Measurements from ENCODE around the gene EHBP1.

The EHBP1 gene

DNA sequence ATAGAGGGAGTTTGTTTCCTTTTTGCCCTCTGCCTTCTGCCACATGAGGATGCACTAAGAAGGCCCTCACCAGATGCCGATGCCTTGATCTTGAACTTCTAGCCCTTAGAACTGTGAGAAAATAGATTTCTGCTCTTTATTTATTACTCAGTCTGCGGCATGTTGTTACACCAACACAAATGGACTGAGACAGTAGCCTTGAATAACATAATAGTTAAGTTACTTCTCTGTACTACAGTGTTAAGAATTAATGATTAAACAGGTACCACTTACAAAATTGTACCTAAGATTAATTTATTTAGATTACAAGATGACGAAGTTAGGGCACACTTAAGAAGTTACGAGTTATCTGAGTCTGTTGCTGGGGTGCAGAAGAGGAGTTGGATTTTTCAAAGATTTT is 42.4 kb downstream of the EHBP1 start:
- TF ChIP-seq TCF12 (IDR thresholded peaks at IDR 0.05; ENCODE audit: low read depth) (no peak), ZBTB7A (IDR thresholded peaks at IDR 0.05; ENCODE audit: low read depth) (no peak), TAF1 (IDR thresholded peaks at IDR 0.05; ENCODE audit: low read depth) (no peak), RAD21 (IDR thresholded peaks at IDR 0.05; ENCODE audit: low read depth) (no peak), YY1 (IDR thresholded peaks at IDR 0.05; ENCODE audit: low read depth) (no peak), NFIC (IDR thresholded peaks at IDR 0.05) (no peak), TEAD4 (IDR thresholded peaks at IDR 0.05) (no peak), CEBPB (IDR thresholded peaks at IDR 0.05) (no peak)
- TF ChIP-seq, protein P1, sequence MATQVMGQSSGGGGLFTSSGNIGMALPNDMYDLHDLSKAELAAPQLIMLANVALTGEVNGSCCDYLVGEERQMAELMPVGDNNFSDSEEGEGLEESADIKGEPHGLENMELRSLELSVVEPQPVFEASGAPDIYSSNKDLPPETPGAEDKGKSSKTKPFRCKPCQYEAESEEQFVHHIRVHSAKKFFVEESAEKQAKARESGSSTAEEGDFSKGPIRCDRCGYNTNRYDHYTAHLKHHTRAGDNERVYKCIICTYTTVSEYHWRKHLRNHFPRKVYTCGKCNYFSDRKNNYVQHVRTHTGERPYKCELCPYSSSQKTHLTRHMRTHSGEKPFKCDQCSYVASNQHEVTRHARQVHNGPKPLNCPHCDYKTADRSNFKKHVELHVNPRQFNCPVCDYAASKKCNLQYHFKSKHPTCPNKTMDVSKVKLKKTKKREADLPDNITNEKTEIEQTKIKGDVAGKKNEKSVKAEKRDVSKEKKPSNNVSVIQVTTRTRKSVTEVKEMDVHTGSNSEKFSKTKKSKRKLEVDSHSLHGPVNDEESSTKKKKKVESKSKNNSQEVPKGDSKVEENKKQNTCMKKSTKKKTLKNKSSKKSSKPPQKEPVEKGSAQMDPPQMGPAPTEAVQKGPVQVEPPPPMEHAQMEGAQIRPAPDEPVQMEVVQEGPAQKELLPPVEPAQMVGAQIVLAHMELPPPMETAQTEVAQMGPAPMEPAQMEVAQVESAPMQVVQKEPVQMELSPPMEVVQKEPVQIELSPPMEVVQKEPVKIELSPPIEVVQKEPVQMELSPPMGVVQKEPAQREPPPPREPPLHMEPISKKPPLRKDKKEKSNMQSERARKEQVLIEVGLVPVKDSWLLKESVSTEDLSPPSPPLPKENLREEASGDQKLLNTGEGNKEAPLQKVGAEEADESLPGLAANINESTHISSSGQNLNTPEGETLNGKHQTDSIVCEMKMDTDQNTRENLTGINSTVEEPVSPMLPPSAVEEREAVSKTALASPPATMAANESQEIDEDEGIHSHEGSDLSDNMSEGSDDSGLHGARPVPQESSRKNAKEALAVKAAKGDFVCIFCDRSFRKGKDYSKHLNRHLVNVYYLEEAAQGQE (IDR thresholded peaks at IDR 0.05; ENCODE audit: low read depth): no peak
- TF ChIP-seq, protein P2, sequence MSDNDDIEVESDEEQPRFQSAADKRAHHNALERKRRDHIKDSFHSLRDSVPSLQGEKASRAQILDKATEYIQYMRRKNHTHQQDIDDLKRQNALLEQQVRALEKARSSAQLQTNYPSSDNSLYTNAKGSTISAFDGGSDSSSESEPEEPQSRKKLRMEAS (IDR thresholded peaks at IDR 0.05): no peak

DNA sequence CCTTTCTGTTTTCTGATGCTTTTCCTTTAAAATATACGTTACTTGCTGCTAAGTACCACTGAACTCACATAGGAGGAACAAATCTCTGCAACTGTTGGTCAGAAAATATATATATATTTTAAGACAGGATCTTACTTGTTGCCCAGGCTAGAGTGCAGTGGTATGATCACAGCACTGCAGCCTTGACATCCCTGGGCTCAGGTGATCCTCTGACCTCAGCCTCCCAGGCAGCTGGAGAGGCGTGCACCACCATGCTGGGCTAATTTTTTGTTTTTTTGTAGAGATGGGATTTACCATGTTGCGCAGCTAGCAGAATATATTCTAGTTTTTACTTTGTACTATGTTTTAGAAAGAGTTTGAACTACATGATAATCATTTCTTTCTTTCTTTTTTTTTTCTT is 51.5 kb downstream of the EHBP1 start:
- TF ChIP-seq, protein P1 (IDR thresholded peaks at IDR 0.05; ENCODE audit: low read depth): no peak

DNA sequence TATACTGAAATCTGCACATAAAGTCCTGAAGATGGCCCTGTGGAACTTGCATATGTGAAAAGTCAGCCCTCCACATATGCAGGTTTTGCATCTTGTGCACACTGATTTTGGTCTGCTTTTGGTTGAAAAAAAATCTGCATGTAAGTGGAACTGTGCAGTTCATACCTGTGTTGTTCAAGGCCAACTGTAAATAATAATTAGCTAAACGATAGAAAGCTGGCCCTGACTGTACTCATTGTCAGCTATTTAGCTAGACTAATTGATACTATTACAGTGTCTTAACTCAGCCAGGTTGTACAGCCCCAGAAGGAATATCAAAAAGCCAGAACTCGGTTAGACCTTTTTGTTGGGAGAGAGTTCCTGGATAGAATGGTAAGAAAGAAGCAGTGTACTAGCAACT is 54.5 kb downstream of the EHBP1 start:
- no peak for TF ChIP-seq CEBPB (IDR thresholded peaks at IDR 0.05)
- TF ChIP-seq TCF12 (IDR thresholded peaks at IDR 0.05; ENCODE audit: low read depth): no peak
- TF ChIP-seq EGR1 (IDR thresholded peaks at IDR 0.05): no peak
- no peak for TF ChIP-seq ZBTB7A (IDR thresholded peaks at IDR 0.05; ENCODE audit: low read depth)

DNA sequence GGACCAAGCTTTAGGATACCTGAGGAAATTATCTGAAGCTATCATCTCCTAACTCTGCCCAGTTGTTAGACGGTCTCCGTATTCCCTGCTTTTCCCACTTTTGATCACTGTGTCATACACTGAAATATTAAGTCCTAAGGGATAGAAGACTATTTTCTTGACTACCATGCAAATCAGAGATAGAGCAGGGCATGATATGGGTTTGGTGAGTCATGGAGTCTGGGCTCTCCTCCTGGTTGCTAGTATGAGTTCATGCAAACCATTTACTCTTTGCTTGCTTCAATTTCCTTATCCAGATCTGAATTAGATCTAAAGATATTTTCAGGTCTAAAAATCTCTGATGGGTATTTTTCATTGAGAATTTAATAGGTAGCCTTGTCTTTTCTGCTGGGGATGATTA is 55.0 kb downstream of the EHBP1 start:
- TF ChIP-seq RAD21 (IDR thresholded peaks at IDR 0.05; ENCODE audit: low read depth) (no peak), EP300 (IDR thresholded peaks at IDR 0.05; ENCODE audit: borderline replicate concordance) (no peak), ZBTB7A (IDR thresholded peaks at IDR 0.05; ENCODE audit: low read depth) (no peak), CEBPB (IDR thresholded peaks at IDR 0.05) (no peak), CREB1 (IDR thresholded peaks at IDR 0.05; ENCODE audit: low read depth) (no peak), YY1 (IDR thresholded peaks at IDR 0.05; ENCODE audit: low read depth) (no peak), EGR1 (IDR thresholded peaks at IDR 0.05) (no peak), TEAD4 (IDR thresholded peaks at IDR 0.05) (no peak), TCF12 (IDR thresholded peaks at IDR 0.05; ENCODE audit: low read depth) (no peak), TAF1 (IDR thresholded peaks at IDR 0.05; ENCODE audit: low read depth) (no peak), FOXM1 (IDR thresholded peaks at IDR 0.05; ENCODE audit: borderline replicate concordance, low read depth) (no peak), NFIC (IDR thresholded peaks at IDR 0.05) (no peak)
- TF ChIP-seq, protein P2 (IDR thresholded peaks at IDR 0.05): no peak
- TF ChIP-seq, protein P1 (IDR thresholded peaks at IDR 0.05; ENCODE audit: low read depth): no peak
- TF ChIP-seq, protein P3, sequence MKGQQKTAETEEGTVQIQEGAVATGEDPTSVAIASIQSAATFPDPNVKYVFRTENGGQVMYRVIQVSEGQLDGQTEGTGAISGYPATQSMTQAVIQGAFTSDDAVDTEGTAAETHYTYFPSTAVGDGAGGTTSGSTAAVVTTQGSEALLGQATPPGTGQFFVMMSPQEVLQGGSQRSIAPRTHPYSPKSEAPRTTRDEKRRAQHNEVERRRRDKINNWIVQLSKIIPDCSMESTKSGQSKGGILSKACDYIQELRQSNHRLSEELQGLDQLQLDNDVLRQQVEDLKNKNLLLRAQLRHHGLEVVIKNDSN (IDR thresholded peaks at IDR 0.05): no peak

DNA sequence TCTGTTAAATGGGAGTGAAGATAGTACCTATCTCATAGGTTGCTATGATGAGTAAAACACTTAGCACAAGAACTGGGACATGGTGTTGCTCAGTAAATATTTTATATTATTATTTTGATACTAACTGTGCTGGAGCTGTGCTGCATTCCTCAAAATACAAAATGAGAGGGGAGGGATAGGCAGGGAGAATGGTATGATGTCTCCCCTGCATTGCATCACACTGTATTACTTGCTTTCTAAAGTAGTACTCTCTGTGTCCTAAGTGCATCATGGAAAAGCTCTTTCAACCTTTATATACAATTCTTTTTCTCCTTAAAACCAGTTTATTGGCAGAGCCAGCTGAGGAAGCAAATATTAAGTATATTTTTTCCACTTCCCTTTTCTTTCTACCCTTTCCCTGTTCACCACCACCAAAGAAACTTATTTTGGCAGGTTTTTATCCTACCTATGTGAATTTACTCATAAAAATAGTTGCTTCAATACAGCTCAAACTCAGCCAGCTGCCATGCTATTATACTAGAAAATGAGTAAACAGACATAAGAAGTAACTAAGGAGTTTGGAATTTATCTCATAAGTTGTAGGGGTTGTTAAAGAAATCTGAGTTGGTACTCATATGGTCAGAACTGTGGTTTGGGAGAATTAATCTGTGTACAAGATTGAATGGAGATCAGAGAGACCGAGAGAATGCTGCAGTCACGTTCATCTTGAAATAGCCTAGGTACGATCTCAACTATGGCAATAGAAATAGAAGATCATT is 60.3 kb downstream of the EHBP1 start:
- TF ChIP-seq TCF12 (IDR thresholded peaks at IDR 0.05; ENCODE audit: low read depth) (no peak), RAD21 (IDR thresholded peaks at IDR 0.05; ENCODE audit: low read depth) (no peak), EGR1 (IDR thresholded peaks at IDR 0.05) (no peak), TAF1 (IDR thresholded peaks at IDR 0.05; ENCODE audit: low read depth) (no peak), ZBTB7A (IDR thresholded peaks at IDR 0.05; ENCODE audit: low read depth) (no peak), EP300 (IDR thresholded peaks at IDR 0.05; ENCODE audit: borderline replicate concordance) (no peak)
- TF ChIP-seq, protein P2 (IDR thresholded peaks at IDR 0.05): no peak
